ENCODE results near the gene STING1. TPM values are rescaled to one million over a fixed set of nuclear protein-coding genes. Genes with fewer than 3 reads are reported as not detected.
"Not testable (repeated sequence)": the region's sequence is repeated elsewhere in the genome, so short reads cannot be mapped to it uniquely, and the experiment has no call there.

Gene STING1
- total RNA-seq, 2 donors from 2014 or later, result 0.20 TPM; not detected in 1

- peaks cover 34% of the 10 kb centered on the region for H3K4me1 Mint-ChIP-seq
- H3K4me3 ChIP-seq (ENCODE audit: low read length); DNase-seq; H3K27me3 ChIP-seq (ENCODE audit: control insufficient read depth, insufficient read depth, low read length, poor library complexity, severe bottlenecking); H3K9me3 Mint-ChIP-seq; H3K36me3 ChIP-seq (ENCODE audit: control insufficient read depth, insufficient read depth, low read length); H3K9ac ChIP-seq (ENCODE audit: extremely low read depth, low read length, poor library complexity, severe bottlenecking); H3K36me3 Mint-ChIP-seq (ENCODE audit: low read depth); H3K9me3 ChIP-seq (ENCODE audit: control insufficient read depth, low read length); H3K27ac ChIP-seq (ENCODE audit: low read depth, low read length); H3K27me3 Mint-ChIP-seq (ENCODE audit: insufficient read depth); H3K4me1 ChIP-seq (ENCODE audit: control insufficient read depth, insufficient read depth, low read length); H3K4me3 Mint-ChIP-seq; H3K27ac Mint-ChIP-seq: not testable (repeated sequence)
- 92 to 100% methylated on average over 1 to 2 of the region's 2 CpGs for WGBS, 2 experiments (ENCODE audit: insufficient coverage in 1 of 2, insufficient read length in 1 of 2)
These were observed 44.5 kb upstream of the STING1 start for GRCh38 chr5:139527090-139527470.

DNA sequence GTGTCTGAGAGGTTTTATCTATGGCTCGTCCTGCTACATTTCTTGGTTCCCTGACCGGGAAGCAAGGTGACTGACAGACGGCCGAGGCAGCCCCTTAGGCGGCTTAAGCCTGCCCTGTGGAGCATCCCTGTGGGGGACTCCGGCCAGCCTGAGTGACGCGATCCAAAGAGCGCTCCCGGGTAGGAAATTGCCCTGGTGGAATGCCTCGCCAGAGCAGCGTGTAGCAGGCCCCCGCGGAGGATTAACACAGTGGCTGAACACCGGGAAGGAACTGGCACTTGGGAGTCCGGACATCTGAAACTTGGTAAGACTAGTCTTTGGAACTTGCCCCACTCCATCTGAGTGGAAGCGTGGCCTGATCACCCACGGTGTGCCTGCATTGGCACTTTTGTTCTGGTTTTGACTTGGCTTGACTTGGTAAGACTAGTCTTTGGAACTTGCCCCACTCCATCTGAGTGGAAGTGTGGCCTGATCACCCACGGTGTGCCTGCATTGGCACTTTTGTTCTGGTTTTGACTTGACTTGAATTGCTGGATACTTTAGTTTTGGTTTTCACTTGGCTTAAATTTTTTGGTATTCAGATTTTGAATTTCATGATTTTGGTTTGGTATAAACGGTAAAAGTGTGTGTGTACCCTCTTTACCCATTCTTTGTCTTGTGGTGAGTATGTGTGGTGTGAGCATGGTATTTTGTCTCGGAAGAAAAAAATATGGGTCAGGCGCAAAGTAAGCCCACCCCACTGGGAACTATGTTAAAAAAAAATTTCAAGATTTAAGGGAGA, 43.9 kb upstream of the STING1 start:
- H3K36me3 Mint-ChIP-seq (ENCODE audit: low read depth); H3K4me1 ChIP-seq (ENCODE audit: control insufficient read depth, insufficient read depth, low read length); H3K9me3 ChIP-seq (ENCODE audit: control insufficient read depth, low read length); H3K4me3 Mint-ChIP-seq; H3K27me3 ChIP-seq (ENCODE audit: control insufficient read depth, insufficient read depth, low read length, poor library complexity, severe bottlenecking); H3K27me3 Mint-ChIP-seq (ENCODE audit: insufficient read depth); H3K9ac ChIP-seq (ENCODE audit: extremely low read depth, low read length, poor library complexity, severe bottlenecking); H3K36me3 ChIP-seq (ENCODE audit: control insufficient read depth, insufficient read depth, low read length); H3K9me3 Mint-ChIP-seq; H3K4me3 ChIP-seq (ENCODE audit: low read length): not testable (repeated sequence)
- WGBS, 2 experiments (ENCODE audit: insufficient coverage in 1 of 2, insufficient read length in 1 of 2), result 66 to 72% methylated on average over 15 to 22 of the region's 22 CpGs
- Mint-ChIP-seq H3K4me1 (peaks cover 34% of the 10 kb centered on the region), H3K27ac (peak overlapping the region; percentile 66)
- peak overlapping the region; percentile 53 for H3K27ac ChIP-seq (ENCODE audit: low read depth, low read length)
- DNase-seq, result peak; percentile 73

DNA sequence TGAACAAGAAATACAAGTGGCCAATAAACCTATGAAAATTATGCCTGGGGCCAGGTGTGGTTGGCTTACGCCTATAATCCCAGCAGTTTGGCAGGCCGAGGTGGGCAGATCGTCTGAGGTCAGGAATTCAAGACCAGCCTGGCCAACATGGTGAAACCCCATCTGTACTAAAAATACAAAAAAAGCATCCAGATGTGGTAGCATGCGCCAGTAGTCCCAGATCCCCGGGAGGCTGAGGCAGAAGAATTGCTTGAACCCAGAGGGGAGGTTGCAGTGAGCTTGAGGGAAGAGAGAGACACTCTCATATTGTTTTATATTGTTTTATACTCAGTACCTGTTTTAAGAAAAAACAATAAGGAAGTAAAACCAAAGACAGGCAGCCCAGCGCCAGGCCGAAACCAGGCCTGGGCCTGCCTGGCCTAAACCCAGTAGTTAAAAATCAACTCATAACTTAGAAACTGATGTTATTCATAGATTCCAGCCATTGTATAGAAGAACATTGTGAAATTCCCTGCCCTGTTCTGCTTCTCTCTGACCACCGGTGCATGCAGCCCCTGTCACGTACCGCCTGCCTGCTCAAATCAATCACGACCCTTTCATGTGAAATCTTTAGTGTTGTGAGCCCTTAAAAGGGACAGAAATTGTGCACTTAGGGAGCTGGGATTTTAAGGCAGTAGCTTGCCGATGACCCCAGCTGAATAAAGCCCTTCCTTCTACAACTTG, 43.2 kb upstream of the STING1 start:
- not testable (repeated sequence) for H3K36me3 ChIP-seq (ENCODE audit: control insufficient read depth, insufficient read depth, low read length); H3K4me3 Mint-ChIP-seq; H3K9me3 ChIP-seq (ENCODE audit: control insufficient read depth, low read length); H3K27me3 Mint-ChIP-seq (ENCODE audit: insufficient read depth); H3K27me3 ChIP-seq (ENCODE audit: control insufficient read depth, insufficient read depth, low read length, poor library complexity, severe bottlenecking); H3K36me3 Mint-ChIP-seq (ENCODE audit: low read depth); H3K4me3 ChIP-seq (ENCODE audit: low read length); H3K9me3 Mint-ChIP-seq; DNase-seq; H3K9ac ChIP-seq (ENCODE audit: extremely low read depth, low read length, poor library complexity, severe bottlenecking); H3K4me1 ChIP-seq (ENCODE audit: control insufficient read depth, insufficient read depth, low read length)
- peak overlapping the region; percentile 66 for H3K27ac Mint-ChIP-seq
- peaks cover 34% of the 10 kb centered on the region for H3K4me1 Mint-ChIP-seq
- peak overlapping the region; percentile 53 for H3K27ac ChIP-seq (ENCODE audit: low read depth, low read length)
- 73 to 91% methylated on average over 6 to 12 of the region's 12 CpGs for WGBS, 2 experiments (ENCODE audit: insufficient coverage in 1 of 2, insufficient read length in 1 of 2)

GRCh38 chr5:139524940-139525585, 42.5 kb upstream of the STING1 start:
- TF ChIP-seq CTCF (conservative IDR thresholded peaks at IDR 0.05), result no peak
- Mint-ChIP-seq H3K9me3 (peaks cover 3% of the 10 kb centered on the region), H3K27me3 (ENCODE audit: insufficient read depth) (peaks cover 3% of the 10 kb centered on the region), H3K36me3 (ENCODE audit: low read depth) (no peaks in the 10 kb centered on the region), H3K4me3 (no peak overlapping the region), H3K4me1 (peaks cover 34% of the 10 kb centered on the region), H3K27ac (peak overlapping the region; percentile 41)
- WGBS, 2 experiments (ENCODE audit: insufficient coverage in 1 of 2, insufficient read length in 1 of 2), result 52 to 62% methylated on average over 2 of the region's 2 CpGs
- no peaks in the 10 kb centered on the region for H3K36me3 ChIP-seq (ENCODE audit: control insufficient read depth, insufficient read depth, low read length)
- H3K27me3 ChIP-seq (ENCODE audit: control insufficient read depth, insufficient read depth, low read length, poor library complexity, severe bottlenecking), result no peaks in the 10 kb centered on the region
- no peaks in the 10 kb centered on the region for H3K9me3 ChIP-seq (ENCODE audit: control insufficient read depth, low read length)
- H3K9ac ChIP-seq (ENCODE audit: extremely low read depth, low read length, poor library complexity, severe bottlenecking), result no peak overlapping the region
- no peak overlapping the region for H3K27ac ChIP-seq (ENCODE audit: low read depth, low read length)
- DNase-seq, result no peak
- no peaks in the 10 kb centered on the region for H3K4me1 ChIP-seq (ENCODE audit: control insufficient read depth, insufficient read depth, low read length)
- no peak overlapping the region for H3K4me3 ChIP-seq (ENCODE audit: low read length)

Data from endodermal cell (in vitro differentiated cells).